Heart left ventricle (tissue), 13 donors: ENCODE data around the gene LARGE2.

Experiments
- CTCF ChIP-seq, 12 donors: fragments of 200-600 bp; sonication (generic) in 4 of 12; IDR thresholded peaks; one replicate each; pipeline versions ENCODE4 v1.5.0 to v1.8.0; 2018 to 2022; ENCODE audit warnings: antibody characterized with exemption in 12 of 12, mild to moderate bottlenecking in 5 of 12
- POLR2A ChIP-seq, 2 donors: fragments of 450-650 bp; IDR thresholded peaks; one replicate each; pipeline ENCODE4 v1.6.1; 2017; ENCODE audit warnings: antibody characterized with exemption in 2 of 2, mild to moderate bottlenecking in 2 of 2, moderate library complexity in 2 of 2
- donor health status: ischemic (EF 13 %, LVEDD 7.1; RV severe dilation, severe dysfunction).
- donor health status: DM: no; HTN: yes; CAD: no.
- donor health status: DM: no; HTN: no; CAD: no.
- donor health status: ischemic (EF 25% LVEDD 6.9; RV normal size, moderate dysfunction).
- donor health status: ischemic (EF 25% LVEDD 5.7; RV mildly dilated, moderate dysfunction).
- donor health status: ischemic (EF 35%, LVEDD 5.7; RV mildly dilated, moderate dysfunction).
- donor health status: nonischemic (EF 11% LVEDD 7.7; RV severe dilation, severe dysfunction).
- donor health status: DM: yes; HTN: yes; CAD: no.
- donor health status: PGD.
- donor health status: ischemic (EF 29% LVEDD 5.4; RV normal size, mild dysfunction).
- donor health status: nonischemic (EF 23%, LVEDD 6.1; RV moderate dilation, normal function).

GRCh38 chr11:45906096-45906682, 16.3 kb upstream of the LARGE2 start:
- TF ChIP-seq CTCF (IDR thresholded peaks at IDR 0.05) = no peak
- no peak for TF ChIP-seq POLR2A (IDR thresholded peaks at IDR 0.05)
